H7 (cell line): ENCODE data around the gene MCAM. TPM values are rescaled to one million over a fixed set of nuclear protein-coding genes. Genes with fewer than 3 reads are reported as not detected.

Experiments
- DNase-seq: peaks from one replicate; pipeline ENCODE4 v3.0.0; 2012
- H3K27me3 ChIP-seq: 2 replicates; pipeline ENCODE4 v1.6.0; 2011; ENCODE audit warnings: mild to moderate bottlenecking, low read length; ENCODE audit not compliant: control insufficient read depth, insufficient read depth
- H3K36me3 ChIP-seq: replicated peaks from 2 replicates; pipeline ENCODE4 v1.5.1; 2011; ENCODE audit warnings: low read length; ENCODE audit not compliant: control insufficient read depth, insufficient read depth
- H3K4me3 ChIP-seq: 2 replicates; pipeline ENCODE4 v1.5.1; 2011; ENCODE audit warnings: low read depth, mild to moderate bottlenecking, control low read depth, low read length, moderate library complexity; ENCODE audit not compliant: insufficient read depth
- total RNA-seq: library from RNA; depleted of rRNA; stranded (reverse); fragments of >200 nt; shearing (Covaris generic); gene quantifications from 2 replicates; pipeline ENCODE4 v1.2.3, GENCODE V29; 2014

The MCAM gene
- total RNA-seq, 1 experiment from 2014 or later = 59.3 TPM

DNA sequence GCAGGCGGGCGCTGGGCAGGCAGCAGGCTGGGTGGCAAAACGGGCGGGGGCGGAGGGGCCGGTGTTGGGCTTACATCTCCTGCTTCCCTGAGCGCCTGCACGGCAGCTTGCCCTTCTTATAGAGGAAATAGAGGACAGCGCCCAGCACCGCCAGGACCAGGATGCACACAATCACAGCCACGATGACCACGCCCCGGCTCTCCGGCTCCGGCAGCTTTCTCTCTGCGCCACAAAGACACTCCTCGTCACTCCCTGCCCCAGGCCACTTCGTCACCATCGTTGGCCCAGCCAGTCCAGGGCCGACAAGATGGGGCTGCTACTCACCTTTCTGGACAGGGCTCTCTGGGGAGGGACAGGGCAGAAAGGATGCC lies 6.3 kb downstream of the MCAM start:
- Histone ChIP-seq H3K36me3 (peaks cover 10% of the 10 kb centered on the region), H3K27me3 (peaks cover 2% of the 10 kb centered on the region), H3K4me3 (no peak overlapping the region)
- peak; percentile 43 for DNase-seq

DNA sequence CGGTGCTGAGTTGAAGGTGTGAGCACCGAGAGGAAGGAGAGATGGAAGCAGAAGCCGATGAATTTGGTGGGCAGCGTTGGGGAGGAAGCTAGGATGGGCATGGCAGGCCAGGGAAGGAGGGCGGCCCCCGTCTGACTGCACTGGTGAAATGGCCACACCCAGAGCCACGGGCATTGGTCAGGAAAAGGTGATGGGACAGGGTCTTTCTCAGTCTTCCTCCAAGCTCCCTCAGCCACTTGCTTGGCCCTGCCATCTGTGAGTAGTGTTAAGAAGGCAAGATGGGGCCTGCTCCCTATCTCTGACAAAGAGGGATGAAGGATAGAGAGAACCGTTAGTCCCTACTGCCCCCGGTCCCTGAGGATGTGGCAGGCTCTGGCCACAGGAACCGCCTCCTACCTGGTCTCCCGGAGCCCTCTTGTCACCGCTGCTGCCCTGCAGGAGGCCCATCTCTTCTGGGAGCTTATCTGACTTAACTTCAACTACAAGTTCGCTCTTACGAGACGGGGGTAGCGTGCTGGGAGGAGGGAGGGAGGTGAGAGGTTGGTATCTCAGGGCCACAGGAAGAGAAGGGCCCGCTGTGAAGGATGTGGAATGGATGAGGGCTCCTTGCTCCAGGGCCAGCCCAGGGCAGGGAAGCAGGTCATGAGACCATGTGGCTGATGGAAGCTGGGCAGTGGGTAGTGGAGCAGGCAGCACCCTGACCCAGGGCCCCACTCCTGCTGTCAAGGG lies 6.8 kb downstream of the MCAM start:
- Histone ChIP-seq H3K4me3 (no peak overlapping the region), H3K27me3 (no peaks in the 10 kb centered on the region), H3K36me3 (peaks cover 10% of the 10 kb centered on the region)
- DNase-seq = peak; percentile 47

DNA sequence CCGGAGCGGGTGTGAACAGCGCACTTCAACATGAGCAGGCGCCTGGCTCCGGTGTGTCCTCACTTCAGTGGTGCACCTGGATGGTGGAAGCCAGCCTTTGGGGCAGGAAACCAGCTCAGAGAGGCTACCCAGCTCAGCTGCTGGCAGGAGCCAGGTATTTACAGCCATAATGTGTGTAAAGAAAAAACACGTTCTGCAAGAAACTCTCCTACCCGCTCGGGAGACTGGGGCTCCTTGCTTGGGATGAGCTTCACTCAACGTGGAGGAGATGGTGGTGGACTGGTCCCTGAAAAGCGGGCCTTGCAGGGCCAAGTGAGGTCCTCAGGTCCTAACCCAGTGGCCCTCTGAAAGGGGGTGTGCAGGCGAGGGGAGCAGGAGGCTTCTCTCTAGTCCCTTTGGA lies 7.5 kb downstream of the MCAM start:
- peaks cover 10% of the 10 kb centered on the region for H3K36me3 ChIP-seq
- DNase-seq = no peak
- H3K27me3 ChIP-seq = no peaks in the 10 kb centered on the region
- no peak overlapping the region for H3K4me3 ChIP-seq

GRCh38 chr11:119307974-119308373 lies 9.0 kb downstream of the MCAM start:
- Histone ChIP-seq H3K4me3 (no peak overlapping the region), H3K27me3 (no peaks in the 10 kb centered on the region), H3K36me3 (peaks cover 12% of the 10 kb centered on the region)
- DNase-seq = no peak

- Histone ChIP-seq H3K36me3 (peaks cover 11% of the 10 kb centered on the region), H3K4me3 (no peak overlapping the region), H3K27me3 (no peaks in the 10 kb centered on the region)
- DNase-seq = peak; percentile 60
Measured at GRCh38 chr11:119307219-119307618, 9.7 kb downstream of the MCAM start.

DNA sequence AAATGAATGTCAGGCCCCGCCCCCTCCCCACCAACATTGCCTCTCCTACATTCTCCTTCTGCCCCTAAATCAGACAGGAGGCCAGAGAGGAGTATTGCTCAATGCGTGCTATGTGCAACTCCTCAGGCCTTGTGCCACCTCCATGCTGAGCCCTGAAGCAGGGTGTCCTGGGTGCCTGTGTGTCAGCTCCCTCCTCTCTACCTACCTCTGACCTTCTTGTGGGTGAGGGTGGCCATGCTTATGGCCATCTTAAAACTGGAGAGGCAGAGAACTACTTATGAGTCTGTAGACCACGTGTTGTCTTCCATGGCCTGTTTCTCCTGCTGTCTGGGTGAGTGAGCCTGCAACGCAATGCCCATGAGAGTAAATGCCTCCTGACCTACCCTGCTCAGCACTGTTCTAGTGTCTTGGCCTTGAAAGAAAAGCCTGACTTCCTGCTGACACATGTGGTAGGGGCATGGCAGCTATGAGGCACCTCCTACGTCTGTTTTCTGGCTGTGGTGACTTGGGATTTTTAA lies 10.5 kb downstream of the MCAM start:
- H3K4me3 ChIP-seq = no peak overlapping the region
- no peak for DNase-seq
- H3K27me3 ChIP-seq = no peaks in the 10 kb centered on the region
- H3K36me3 ChIP-seq = peaks cover 13% of the 10 kb centered on the region

GRCh38 chr11:119305556-119306372 lies 11.2 kb downstream of the MCAM start:
- no peak for DNase-seq

DNA sequence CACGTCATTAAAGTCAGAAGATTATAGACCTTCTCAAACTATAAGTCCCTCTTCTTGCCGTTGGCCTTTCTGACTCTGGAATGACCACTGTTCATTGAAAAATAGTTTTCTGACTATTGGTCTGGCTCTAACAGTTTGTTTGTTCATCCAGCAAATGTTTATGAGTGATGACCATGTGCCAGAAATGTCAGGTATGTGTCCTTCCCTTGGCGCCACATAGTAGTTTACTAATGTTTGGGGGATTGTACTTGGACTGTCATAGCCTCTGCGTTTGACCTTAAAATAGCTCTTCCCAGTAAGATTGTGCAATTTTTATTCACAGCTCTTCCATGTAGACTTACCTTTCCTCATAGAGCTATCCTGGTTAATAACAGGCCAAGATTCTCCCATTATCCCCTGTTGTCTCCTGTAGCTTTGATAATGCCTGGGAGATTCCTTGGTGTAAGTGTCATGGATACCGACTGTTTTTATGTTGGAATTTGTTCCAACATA lies 13.7 kb downstream of the MCAM start:
- no peaks in the 10 kb centered on the region for H3K27me3 ChIP-seq
- H3K36me3 ChIP-seq = peaks cover 35% of the 10 kb centered on the region
- DNase-seq = no peak
- H3K4me3 ChIP-seq = no peak overlapping the region

More at GRCh38 chr11:119305556-119306372, 11.2 kb downstream of the MCAM start:
- Histone ChIP-seq H3K4me3 (no peak overlapping the region), H3K36me3 (peaks cover 17% of the 10 kb centered on the region), H3K27me3 (no peaks in the 10 kb centered on the region)

DNA sequence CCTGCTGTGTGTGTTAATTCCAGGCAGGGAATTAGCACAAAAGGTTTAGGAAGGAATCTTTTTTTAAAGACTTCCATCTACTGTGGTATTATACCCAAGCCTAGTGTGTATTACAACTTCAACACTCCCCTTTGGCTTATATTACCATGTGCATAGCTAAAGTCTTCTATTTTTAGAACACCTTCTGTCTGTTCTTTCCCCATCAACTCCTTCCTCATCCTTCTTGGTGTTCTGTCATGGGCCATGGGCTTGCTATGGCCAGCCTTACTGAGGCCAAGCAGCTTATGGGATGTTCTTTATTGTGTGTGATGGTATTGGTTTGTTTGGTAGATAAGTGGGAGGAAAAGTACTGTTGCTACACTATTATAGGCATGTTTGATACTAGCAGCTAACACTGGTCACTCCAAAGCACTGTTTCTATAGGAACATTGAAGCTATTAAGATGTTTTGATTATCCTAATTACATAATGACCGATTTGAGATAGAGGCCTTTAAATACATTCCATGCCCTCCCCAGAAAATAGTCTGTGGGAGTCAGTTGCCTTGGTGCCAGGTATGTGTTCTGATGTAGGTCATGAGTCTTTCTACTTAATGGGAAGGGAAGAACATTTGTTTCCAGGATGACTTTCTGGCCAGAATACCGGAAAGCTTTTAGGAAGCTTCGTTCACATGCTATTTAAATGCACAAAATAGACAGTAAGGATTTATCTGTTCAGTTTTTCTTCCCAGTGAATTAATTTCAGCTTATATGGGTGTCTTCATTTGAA lies 16.5 kb downstream of the MCAM start:
- no peaks in the 10 kb centered on the region for H3K27me3 ChIP-seq
- no peak overlapping the region for H3K4me3 ChIP-seq
- DNase-seq = no peak
- H3K36me3 ChIP-seq = peaks cover 39% of the 10 kb centered on the region

GRCh38 chr11:119299416-119299815 lies 17.5 kb downstream of the MCAM start:
- DNase-seq = no peak
- no peaks in the 10 kb centered on the region for H3K27me3 ChIP-seq
- H3K36me3 ChIP-seq = peaks cover 39% of the 10 kb centered on the region
- no peak overlapping the region for H3K4me3 ChIP-seq

- H3K27me3 ChIP-seq = no peaks in the 10 kb centered on the region
- peaks cover 39% of the 10 kb centered on the region for H3K36me3 ChIP-seq
Measured at GRCh38 chr11:119298726-119299125, 18.2 kb downstream of the MCAM start.

DNA sequence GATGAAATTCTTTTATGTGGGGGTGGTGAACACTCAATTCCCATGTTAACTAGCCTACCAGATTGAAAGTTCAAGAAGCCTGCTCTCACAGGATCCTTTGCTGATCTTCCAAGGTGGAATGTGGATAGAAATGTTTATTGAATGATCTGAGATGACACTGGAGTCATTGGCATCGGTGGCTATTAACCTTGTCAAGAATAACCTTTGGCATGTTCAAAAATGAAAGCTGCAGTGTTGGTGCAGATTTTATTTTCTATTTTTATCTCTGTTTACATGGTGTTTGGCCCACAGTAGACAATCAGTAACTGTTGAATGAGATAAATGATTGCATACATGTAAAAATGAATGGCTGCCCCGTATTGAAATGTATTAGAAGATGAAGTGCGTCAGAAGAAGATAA lies 19.0 kb downstream of the MCAM start:
- Histone ChIP-seq H3K4me3 (no peak overlapping the region), H3K27me3 (no peaks in the 10 kb centered on the region), H3K36me3 (peaks cover 34% of the 10 kb centered on the region)
- no peak for DNase-seq

More at GRCh38 chr11:119298726-119299125, 18.2 kb downstream of the MCAM start:
- H3K4me3 ChIP-seq = no peak overlapping the region
- no peak for DNase-seq

DNA sequence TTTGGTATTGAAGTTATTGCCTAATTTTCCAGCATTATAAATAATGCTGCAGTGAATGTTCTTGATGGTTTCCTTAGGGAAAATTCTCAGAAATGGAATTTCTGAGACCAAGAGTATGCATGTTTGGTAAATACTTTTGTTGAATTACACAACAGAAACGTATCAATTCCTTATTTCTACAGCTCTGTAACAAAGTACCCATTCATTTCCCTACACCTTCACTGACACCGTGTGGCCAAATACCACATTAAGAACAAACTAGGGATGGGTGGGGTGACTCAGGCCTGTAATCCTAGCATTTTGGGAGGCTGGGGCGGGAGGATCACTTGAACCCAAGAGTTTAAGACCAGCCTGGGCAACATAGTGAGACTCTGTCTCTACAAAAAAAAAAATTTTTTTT lies 21.8 kb downstream of the MCAM start:
- H3K4me3 ChIP-seq = no peak overlapping the region
- no peak for DNase-seq
- H3K36me3 ChIP-seq = peaks cover 23% of the 10 kb centered on the region
- H3K27me3 ChIP-seq = no peaks in the 10 kb centered on the region

- Histone ChIP-seq H3K36me3 (peaks cover 9% of the 10 kb centered on the region), H3K4me3 (no peak overlapping the region), H3K27me3 (no peaks in the 10 kb centered on the region)
- no peak for DNase-seq
Measured at GRCh38 chr11:119293461-119293860, 23.5 kb downstream of the MCAM start.
